ENCODE results near the gene COL5A2.

The COL5A2 gene

GRCh38 chr2:189178726-189179569 is 613 bp downstream of the COL5A2 start:
- DNase-seq: no peak

GRCh38 chr2:189178054-189178453 is 1.5 kb downstream of the COL5A2 start:
- DNase-seq: no peak

- DNase-seq: no peak
Measured at GRCh38 chr2:189177251-189177840, 2.2 kb downstream of the COL5A2 start.

- no peak for DNase-seq
Measured at GRCh38 chr2:189176516-189176915, 3.0 kb downstream of the COL5A2 start.

GRCh38 chr2:189175869-189176433 is 3.6 kb downstream of the COL5A2 start:
- no peak for DNase-seq

GRCh38 chr2:189171956-189172609 is 7.5 kb downstream of the COL5A2 start:
- DNase-seq: no peak

GRCh38 chr2:189168856-189169499 is 10.6 kb downstream of the COL5A2 start:
- no peak for DNase-seq

GRCh38 chr2:189165656-189166380 is 13.7 kb downstream of the COL5A2 start:
- no peak for DNase-seq

- no peak for DNase-seq
Measured at GRCh38 chr2:189164746-189165145, 14.8 kb downstream of the COL5A2 start.

- DNase-seq: no peak
Measured at GRCh38 chr2:189163889-189164288, 15.7 kb downstream of the COL5A2 start.

- no peak for DNase-seq
Measured at GRCh38 chr2:189162566-189162965, 17.0 kb downstream of the COL5A2 start.

GRCh38 chr2:189161894-189162293 is 17.7 kb downstream of the COL5A2 start:
- no peak for DNase-seq

GRCh38 chr2:189159717-189160116 is 19.8 kb downstream of the COL5A2 start:
- DNase-seq: no peak

GRCh38 chr2:189159273-189159672 is 20.3 kb downstream of the COL5A2 start:
- no peak for DNase-seq

- DNase-seq: no peak
Measured at GRCh38 chr2:189157939-189158338, 21.6 kb downstream of the COL5A2 start.

- DNase-seq: no peak
Measured at GRCh38 chr2:189157456-189157855, 22.1 kb downstream of the COL5A2 start.

- no peak for DNase-seq
Measured at GRCh38 chr2:189155795-189156194, 23.8 kb downstream of the COL5A2 start.

- DNase-seq: no peak
Measured at GRCh38 chr2:189153619-189154018, 25.9 kb downstream of the COL5A2 start.

GRCh38 chr2:189152483-189152882 is 27.1 kb downstream of the COL5A2 start:
- no peak for DNase-seq

- DNase-seq: no peak
Measured at GRCh38 chr2:189151906-189152305, 27.7 kb downstream of the COL5A2 start.

- DNase-seq: no peak
Measured at GRCh38 chr2:189150033-189150432, 29.5 kb downstream of the COL5A2 start.

- no peak for DNase-seq
Measured at GRCh38 chr2:189147989-189148388, 31.6 kb downstream of the COL5A2 start.
